Measurements from ENCODE around the gene PMPCA.

- TF ChIP-seq CTCF (conservative IDR thresholded peaks at IDR 0.05 in 1 of 2, IDR thresholded peaks at IDR 0.05 in 1 of 2; ENCODE audit: low read depth in 1 of 2, low read length in 2 of 2): no peak
- TF ChIP-seq EZH2 (IDR thresholded peaks at IDR 0.05; ENCODE audit: low read length, missing control alignments): no peak
Measured at GRCh38 chr9:136451221-136451877, 40.9 kb downstream of the PMPCA start.
